HEK293 (cell line): ENCODE data around the gene FAM83C.

ENCODE experiments used
- CTCF ChIA-PET: fragments of 350-600 bp; formaldehyde crosslinking; extraction: SDS; loops from one replicate; lab custom pipeline; 2021; ENCODE audit warnings: antibody characterized with exemption; lab: Yijun Ruan, JAX
- POLR2A ChIA-PET: fragments of 300-600 bp; formaldehyde crosslinking; extraction: SDS; loops from one replicate; lab custom pipeline; 2020; ENCODE audit warnings: antibody characterized with exemption, inconsistent platforms; lab: Yijun Ruan, JAX
- H3K27ac ChIP-seq: fragments of 200-500 bp; sonication (Bioruptor generic); 2 replicates; pipeline ENCODE4 v1.5.1; 2014; ENCODE audit warnings: low read depth, low read length, control low read depth, inconsistent platforms; ENCODE audit errors: extremely low read depth
- H3K36me3 ChIP-seq, 2 experiments: fragments of 200-500 bp in 1 of 2; sonication (Bioruptor generic) in 1 of 2; 1 replicate in 1 of 2; 2 replicates in 1 of 2; pipeline ENCODE4 v1.5.1; 2014 to 2017; ENCODE audit warnings: inconsistent platforms in 2 of 2, low read length in 2 of 2; ENCODE audit not compliant: control insufficient read depth in 2 of 2, insufficient read depth in 1 of 2
- H3K4me1 ChIP-seq: fragments of 200-500 bp; sonication (Bioruptor generic); 2 replicates; pipeline ENCODE4 v1.5.1; 2014; ENCODE audit warnings: mild to moderate bottlenecking, low read length, inconsistent platforms; ENCODE audit not compliant: control insufficient read depth, insufficient read depth
- H3K4me3 ChIP-seq: 2 replicates; pipeline ENCODE4 v1.5.1; 2011; ENCODE audit warnings: low read depth, mild to moderate bottlenecking, control low read depth, low read length, moderate library complexity
- H3K9me3 ChIP-seq: fragments of 200-500 bp; sonication (Bioruptor generic); 2 replicates; pipeline ENCODE4 v1.5.1; 2014; ENCODE audit warnings: low read depth, low read length, inconsistent platforms; ENCODE audit not compliant: control insufficient read depth, insufficient read depth
- AEBP2 ChIP-seq: fragments of 450-650 bp; formaldehyde crosslinking; IDR thresholded peaks from 2 replicates; pipeline ENCODE4 v1.5.1; 2016; ENCODE audit warnings: missing biosample characterization, missing genetic modification characterization, borderline replicate concordance
- EGR2 ChIP-seq: fragments of 450-650 bp; formaldehyde crosslinking; IDR thresholded peaks from 2 replicates; pipeline ENCODE4 v1.5.1; 2016; ENCODE audit warnings: low read depth, missing biosample characterization, missing genetic modification characterization
- GLIS1 ChIP-seq: fragments of 450-650 bp; formaldehyde crosslinking; IDR thresholded peaks from 2 replicates; pipeline ENCODE4 v1.5.1; 2016; ENCODE audit warnings: missing biosample characterization, missing genetic modification characterization
- HOXA7 ChIP-seq: sonication (generic); formaldehyde crosslinking; IDR thresholded peaks from 2 replicates; pipeline ENCODE4 v1.8.1; 2022; ENCODE audit warnings: missing genetic modification reagents, borderline replicate concordance
- MZF1 ChIP-seq: fragments of 450-650 bp; formaldehyde crosslinking; IDR thresholded peaks from 2 replicates; pipeline ENCODE4 v1.5.1; 2017; ENCODE audit warnings: missing biosample characterization, missing genetic modification characterization, borderline replicate concordance
- WT1 ChIP-seq: fragments of 450-650 bp; formaldehyde crosslinking; IDR thresholded peaks from 2 replicates; pipeline ENCODE4 v1.5.1; 2016; ENCODE audit warnings: missing biosample characterization, missing genetic modification characterization
- ZBTB48 ChIP-seq: fragments of 450-650 bp; formaldehyde crosslinking; IDR thresholded peaks from 2 replicates; pipeline ENCODE4 v1.5.1; 2016; ENCODE audit warnings: missing biosample characterization, missing genetic modification characterization
- ZBTB7A ChIP-seq: fragments of 450-650 bp; formaldehyde crosslinking; IDR thresholded peaks from 2 replicates; pipeline ENCODE4 v1.5.1; 2016; ENCODE audit warnings: low read depth, missing biosample characterization, missing genetic modification characterization
- ZFHX2 ChIP-seq: fragments of 450-650 bp; formaldehyde crosslinking; conservative IDR thresholded peaks from 2 replicates; pipeline ENCODE4 v1.5.1; 2016; ENCODE audit warnings: missing biosample characterization, missing genetic modification characterization
- ZFP37 ChIP-seq: fragments of 450-650 bp; formaldehyde crosslinking; IDR thresholded peaks from 2 replicates; pipeline ENCODE4 v1.5.1; 2016; ENCODE audit warnings: missing biosample characterization, missing genetic modification characterization
- ZNF112 ChIP-seq: fragments of 450-650 bp; formaldehyde crosslinking; IDR thresholded peaks from 2 replicates; pipeline ENCODE4 v1.5.0; 2017; ENCODE audit warnings: missing biosample characterization, missing genetic modification characterization
- ZNF121 ChIP-seq: fragments of 450-650 bp; formaldehyde crosslinking; IDR thresholded peaks from 2 replicates; pipeline ENCODE4 v1.5.1; 2016; ENCODE audit warnings: missing biosample characterization, missing genetic modification characterization
- ZNF133 ChIP-seq: fragments of 450-650 bp; formaldehyde crosslinking; IDR thresholded peaks from 2 replicates; pipeline ENCODE4 v1.5.1; 2016; ENCODE audit warnings: missing biosample characterization, missing genetic modification characterization
- ZNF169 ChIP-seq: fragments of 450-650 bp; formaldehyde crosslinking; IDR thresholded peaks from 2 replicates; pipeline ENCODE4 v1.5.1; 2016; ENCODE audit warnings: missing biosample characterization, missing genetic modification characterization
- ZNF184 ChIP-seq: fragments of 450-650 bp; IDR thresholded peaks from 2 replicates; pipeline ENCODE4 v1.5.1; 2018; ENCODE audit warnings: missing biosample characterization, mild to moderate bottlenecking, missing genetic modification characterization
- ZNF2 ChIP-seq: fragments of 450-650 bp; formaldehyde crosslinking; IDR thresholded peaks from 2 replicates; pipeline ENCODE4 v1.5.1; 2016; ENCODE audit warnings: missing biosample characterization, missing genetic modification characterization
- ZNF239 ChIP-seq: fragments of 450-650 bp; formaldehyde crosslinking; IDR thresholded peaks from 2 replicates; pipeline ENCODE4 v1.5.1; 2016; ENCODE audit warnings: missing biosample characterization, missing genetic modification characterization
- ZNF280D ChIP-seq: fragments of 450-650 bp; formaldehyde crosslinking; IDR thresholded peaks from 2 replicates; pipeline ENCODE4 v1.5.1; 2016; ENCODE audit warnings: missing biosample characterization, missing genetic modification characterization
- ZNF366 ChIP-seq: fragments of 450-650 bp; formaldehyde crosslinking; conservative IDR thresholded peaks from 2 replicates; pipeline ENCODE4 v1.5.1; 2016; ENCODE audit warnings: missing biosample characterization, missing genetic modification characterization
- ZNF423 ChIP-seq: fragments of 450-650 bp; formaldehyde crosslinking; IDR thresholded peaks from 2 replicates; pipeline ENCODE4 v1.5.1; 2016; ENCODE audit warnings: missing biosample characterization, missing genetic modification characterization
- ZNF555 ChIP-seq: fragments of 450-650 bp; formaldehyde crosslinking; conservative IDR thresholded peaks from 2 replicates; pipeline ENCODE4 v1.5.1; 2017; ENCODE audit warnings: missing biosample characterization, mild to moderate bottlenecking, missing genetic modification characterization, inconsistent platforms
- ZNF560 ChIP-seq: fragments of 450-650 bp; formaldehyde crosslinking; IDR thresholded peaks from 2 replicates; pipeline ENCODE4 v1.5.1; 2017; ENCODE audit warnings: missing biosample characterization, missing genetic modification characterization, borderline replicate concordance
- ZNF621 ChIP-seq: fragments of 450-650 bp; formaldehyde crosslinking; IDR thresholded peaks from 2 replicates; pipeline ENCODE4 v1.5.1; 2017; ENCODE audit warnings: missing biosample characterization, missing genetic modification characterization
- ZNF701 ChIP-seq: fragments of 450-650 bp; formaldehyde crosslinking; IDR thresholded peaks from 2 replicates; pipeline ENCODE4 v1.5.1; 2016; ENCODE audit warnings: missing biosample characterization, missing genetic modification characterization
- ZNF747 ChIP-seq: fragments of 450-650 bp; formaldehyde crosslinking; IDR thresholded peaks from 2 replicates; pipeline ENCODE4 v1.5.1; 2016; ENCODE audit warnings: missing biosample characterization, missing genetic modification characterization
- ZSCAN16 ChIP-seq: fragments of 450-650 bp; formaldehyde crosslinking; IDR thresholded peaks from 2 replicates; pipeline ENCODE4 v1.5.1; 2016; ENCODE audit warnings: missing biosample characterization, missing genetic modification characterization
- TF ChIP-seq, protein P1 (sequence below): fragments of 450-650 bp; formaldehyde crosslinking; IDR thresholded peaks from 2 replicates; pipeline ENCODE4 v1.5.1; 2016; ENCODE audit warnings: missing biosample characterization, missing genetic modification characterization
- TF ChIP-seq, protein P2 (sequence below): fragments of 450-650 bp; formaldehyde crosslinking; IDR thresholded peaks from 2 replicates; pipeline ENCODE4 v1.5.1; 2016; ENCODE audit warnings: missing biosample characterization, missing genetic modification characterization

Gene FAM83C

DNA sequence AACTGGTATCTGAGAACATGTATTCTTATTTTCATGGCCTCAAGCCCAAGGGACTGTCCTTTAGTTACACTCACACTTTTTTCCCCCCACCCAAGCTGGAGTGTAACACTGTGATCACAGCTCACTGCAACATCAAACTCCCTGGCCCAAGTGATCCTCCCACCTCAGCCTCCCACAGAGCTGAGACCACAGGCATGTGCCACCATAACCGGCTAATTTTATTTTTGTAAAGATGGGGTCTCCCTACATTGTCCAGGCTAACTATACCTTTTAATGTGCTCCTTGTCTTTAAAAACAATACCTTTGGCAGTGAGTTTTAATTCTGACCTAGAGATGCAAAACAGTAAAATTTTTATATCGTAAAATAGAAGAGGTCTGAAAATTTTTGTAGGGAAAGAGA, 48.2 kb upstream of the FAM83C start:
- ChIA-PET CTCF (interaction anchor here (0.5 kb wide), 1 partner anchor 107 kb away, joined by 3 read pairs; no protein-coding TSS in a partner anchor), POLR2A (no interaction called here)
- H3K27ac ChIP-seq, result no peak overlapping the region
- H3K4me3 ChIP-seq, result no peak overlapping the region
- no peak for TF ChIP-seq HOXA7 (CRISPR knock-in tag)
- no peak for TF ChIP-seq ZNF184 (tag by site-specific recombination)
- TF ChIP-seq ZSCAN16 (tag by site-specific recombination), result no peak
- TF ChIP-seq, protein P1, sequence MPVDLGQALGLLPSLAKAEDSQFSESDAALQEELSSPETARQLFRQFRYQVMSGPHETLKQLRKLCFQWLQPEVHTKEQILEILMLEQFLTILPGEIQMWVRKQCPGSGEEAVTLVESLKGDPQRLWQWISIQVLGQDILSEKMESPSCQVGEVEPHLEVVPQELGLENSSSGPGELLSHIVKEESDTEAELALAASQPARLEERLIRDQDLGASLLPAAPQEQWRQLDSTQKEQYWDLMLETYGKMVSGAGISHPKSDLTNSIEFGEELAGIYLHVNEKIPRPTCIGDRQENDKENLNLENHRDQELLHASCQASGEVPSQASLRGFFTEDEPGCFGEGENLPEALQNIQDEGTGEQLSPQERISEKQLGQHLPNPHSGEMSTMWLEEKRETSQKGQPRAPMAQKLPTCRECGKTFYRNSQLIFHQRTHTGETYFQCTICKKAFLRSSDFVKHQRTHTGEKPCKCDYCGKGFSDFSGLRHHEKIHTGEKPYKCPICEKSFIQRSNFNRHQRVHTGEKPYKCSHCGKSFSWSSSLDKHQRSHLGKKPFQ, result no peak
- TF ChIP-seq ZNF423 (tag by site-specific recombination), result no peak
- no peak for TF ChIP-seq ZFP37 (tag by site-specific recombination)
- no peak for TF ChIP-seq ZBTB48 (tag by site-specific recombination)
- no peak for TF ChIP-seq ZNF560 (tag by site-specific recombination)
- TF ChIP-seq ZNF133, result no peak
- TF ChIP-seq ZNF621, result no peak
- peak; percentile 71 for TF ChIP-seq WT1 (tag by site-specific recombination)
- peak; percentile 25; the same call in 1 of the 2 replicates for TF ChIP-seq GLIS1 (tag by site-specific recombination)
- TF ChIP-seq AEBP2, result no peak
- no peak for TF ChIP-seq ZNF112 (tag by site-specific recombination)
- no peak for TF ChIP-seq ZNF169 (tag by site-specific recombination)
- TF ChIP-seq ZNF121, result peak; percentile 69
- TF ChIP-seq ZNF366 (tag by site-specific recombination), result no peak
- no peak for TF ChIP-seq ZNF239 (tag by site-specific recombination)
- TF ChIP-seq EGR2 (tag by site-specific recombination), result peak; percentile 58; the same call in 1 of the 2 replicates
- no peak for TF ChIP-seq MZF1
- TF ChIP-seq ZFHX2, result 0 out of 2 replicates have a peak, but pooled peaks have one; percentile 32
- TF ChIP-seq, protein P2, sequence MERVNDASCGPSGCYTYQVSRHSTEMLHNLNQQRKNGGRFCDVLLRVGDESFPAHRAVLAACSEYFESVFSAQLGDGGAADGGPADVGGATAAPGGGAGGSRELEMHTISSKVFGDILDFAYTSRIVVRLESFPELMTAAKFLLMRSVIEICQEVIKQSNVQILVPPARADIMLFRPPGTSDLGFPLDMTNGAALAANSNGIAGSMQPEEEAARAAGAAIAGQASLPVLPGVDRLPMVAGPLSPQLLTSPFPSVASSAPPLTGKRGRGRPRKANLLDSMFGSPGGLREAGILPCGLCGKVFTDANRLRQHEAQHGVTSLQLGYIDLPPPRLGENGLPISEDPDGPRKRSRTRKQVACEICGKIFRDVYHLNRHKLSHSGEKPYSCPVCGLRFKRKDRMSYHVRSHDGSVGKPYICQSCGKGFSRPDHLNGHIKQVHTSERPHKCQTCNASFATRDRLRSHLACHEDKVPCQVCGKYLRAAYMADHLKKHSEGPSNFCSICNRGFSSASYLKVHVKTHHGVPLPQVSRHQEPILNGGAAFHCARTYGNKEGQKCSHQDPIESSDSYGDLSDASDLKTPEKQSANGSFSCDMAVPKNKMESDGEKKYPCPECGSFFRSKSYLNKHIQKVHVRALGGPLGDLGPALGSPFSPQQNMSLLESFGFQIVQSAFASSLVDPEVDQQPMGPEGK (tag by site-specific recombination), result no peak
- H3K36me3 ChIP-seq, result peaks cover 0 to 22% of the 10 kb centered on the region in 2 experiments; a peak in 1 of 3 replicates
- H3K9me3 ChIP-seq, result no peaks in the 10 kb centered on the region
- H3K4me1 ChIP-seq, result peaks cover 4% of the 10 kb centered on the region; the same call in 1 of the 2 replicates

GRCh38 chr20:35339636-35340035, 47.4 kb upstream of the FAM83C start:
- ChIA-PET CTCF (interaction anchor here (0.5 to 2.1 kb wide), 2 partner anchors 10 to 108 kb away, joined by 3 to 7 read pairs; no protein-coding TSS in a partner anchor), POLR2A (no interaction called here)
- H3K4me1 ChIP-seq, result peaks cover 4% of the 10 kb centered on the region; the same call in 1 of the 2 replicates
- no peaks in the 10 kb centered on the region for H3K9me3 ChIP-seq
- no peak for TF ChIP-seq ZNF280D (tag by site-specific recombination)
- TF ChIP-seq ZNF2 (tag by site-specific recombination), result no peak
- TF ChIP-seq ZNF701 (tag by site-specific recombination), result no peak
- no peak for TF ChIP-seq ZNF555 (tag by site-specific recombination)
- no peak for TF ChIP-seq ZNF560 (tag by site-specific recombination)
- no peak for TF ChIP-seq ZBTB7A
- no peak for TF ChIP-seq ZNF747 (tag by site-specific recombination)
- H3K27ac ChIP-seq, result no peak overlapping the region
- H3K36me3 ChIP-seq, result peaks cover 0 to 21% of the 10 kb centered on the region in 2 experiments; a peak in 1 of 3 replicates
- H3K4me3 ChIP-seq, result no peak overlapping the region
